ENCODE data around the gene PRKAB1. TPM values are rescaled to one million over a fixed set of nuclear protein-coding genes. Genes with fewer than 3 reads are reported as not detected.

PRKAB1 gene
- total and polyA plus RNA-seq, 7 donors = 18.5 to 52.5 (median 31.4) TPM

GRCh38 chr12:119684711-119685369 lies 16.9 kb downstream of the PRKAB1 start:
- H3K27me3 ChIP-seq = no peaks in the 10 kb centered on the region
- no peak overlapping the region for H3K27ac ChIP-seq
- no peaks in the 10 kb centered on the region for H3K4me1 ChIP-seq
- no peak for DNase-seq
- intact Hi-C loops (cut with DNase I) = no loop called here
- TF ChIP-seq CTCF (IDR thresholded peaks at IDR 0.05) (no peak), EP300 (IDR thresholded peaks at IDR 0.05) (no peak), POLR2A (IDR thresholded peaks at IDR 0.05) (no peak), POLR2AphosphoS5 (IDR thresholded peaks at IDR 0.05) (no peak)
- peaks cover 8 to 25% (median 21%) of the 10 kb centered on the region in 4 donors for H3K36me3 ChIP-seq
- 16 to 65% methylated on average over 10 of the region's 10 CpGs for WGBS, 2 donors
- no peaks in the 10 kb centered on the region for H3K9me3 ChIP-seq
- H3K4me3 ChIP-seq = no peak overlapping the region

GRCh38 chr12:119685375-119685774 lies 17.4 kb downstream of the PRKAB1 start:
- H3K27ac ChIP-seq = no peak overlapping the region
- intact Hi-C loops (cut with DNase I) = no loop called here

GRCh38 chr12:119686355-119686754 lies 18.4 kb downstream of the PRKAB1 start:
- no peak for DNase-seq
- Histone ChIP-seq H3K4me1 (no peaks in the 10 kb centered on the region), H3K9me3 (no peaks in the 10 kb centered on the region), H3K27me3 (no peaks in the 10 kb centered on the region), H3K4me3 (no peak overlapping the region), H3K27ac (no peak overlapping the region), H3K36me3 (peaks cover 0 to 9% (median 5%) of the 10 kb centered on the region in 4 donors)
- whole genome bisulfite sequencing, 2 donors = 43 to 79% methylated on average over 12 of the region's 12 CpGs
- TF ChIP-seq POLR2A (IDR thresholded peaks at IDR 0.05) (no peak), CTCF (IDR thresholded peaks at IDR 0.05) (no peak)
- intact Hi-C loops (cut with DNase I) = no loop called here

More at GRCh38 chr12:119685375-119685774, 17.4 kb downstream of the PRKAB1 start:
- H3K4me1 ChIP-seq = no peaks in the 10 kb centered on the region
- H3K36me3 ChIP-seq = peaks cover 2 to 19% (median 15%) of the 10 kb centered on the region in 4 donors
- no peaks in the 10 kb centered on the region for H3K27me3 ChIP-seq
- no peak overlapping the region for H3K4me3 ChIP-seq
- no peaks in the 10 kb centered on the region for H3K9me3 ChIP-seq
- DNase-seq = no peak
- 48 to 77% methylated on average over 4 of the region's 4 CpGs for WGBS, 2 donors
- no peak for TF ChIP-seq POLR2A (IDR thresholded peaks at IDR 0.05)
- no peak for TF ChIP-seq EP300 (IDR thresholded peaks at IDR 0.05)

GRCh38 chr12:119686776-119687175 lies 18.8 kb downstream of the PRKAB1 start:
- intact Hi-C loops (cut with DNase I) = no loop called here
- no peaks in the 10 kb centered on the region for H3K4me1 ChIP-seq
- WGBS, 2 donors = 92% methylated on average over 13 of the region's 13 CpGs
- H3K9me3 ChIP-seq = no peaks in the 10 kb centered on the region
- TF ChIP-seq POLR2A (IDR thresholded peaks at IDR 0.05) (no peak), CTCF (IDR thresholded peaks at IDR 0.05) (no peak), EP300 (IDR thresholded peaks at IDR 0.05) (no peak), POLR2AphosphoS5 (IDR thresholded peaks at IDR 0.05) (no peak)
- H3K27ac ChIP-seq = no peak overlapping the region
- no peaks in the 10 kb centered on the region for H3K27me3 ChIP-seq
- DNase-seq = no peak
- no peak overlapping the region for H3K4me3 ChIP-seq
- H3K36me3 ChIP-seq = peaks cover 0 to 5% (median 1%) of the 10 kb centered on the region in 4 donors

GRCh38 chr12:119687406-119687805 lies 19.5 kb downstream of the PRKAB1 start:
- no peak overlapping the region for H3K27ac ChIP-seq
- no peaks in the 10 kb centered on the region for H3K27me3 ChIP-seq
- no peaks in the 10 kb centered on the region for H3K9me3 ChIP-seq
- intact Hi-C loops (cut with DNase I) = no loop called here
- WGBS, 2 donors = 45 to 70% methylated on average over 14 of the region's 14 CpGs
- TF ChIP-seq CTCF (IDR thresholded peaks at IDR 0.05) (no peak), POLR2AphosphoS5 (IDR thresholded peaks at IDR 0.05) (no peak), POLR2A (IDR thresholded peaks at IDR 0.05) (no peak), EP300 (IDR thresholded peaks at IDR 0.05) (no peak)
- DNase-seq = no peak
- H3K4me3 ChIP-seq = no peak overlapping the region
- H3K4me1 ChIP-seq = peaks cover 0 to 3% (median 0%) of the 10 kb centered on the region in 4 donors
- no peaks in the 10 kb centered on the region for H3K36me3 ChIP-seq

Data from sigmoid colon (tissue), 7 donors.